ENCODE results near the gene MYH11. TPM values are rescaled to one million over a fixed set of nuclear protein-coding genes. Genes with fewer than 3 reads are reported as not detected.
"Not testable (repeated sequence)": the region's sequence is repeated elsewhere in the genome, so short reads cannot be mapped to it uniquely, and the experiment has no call there.

Gene MYH11
- total RNA-seq, 1 donor from 2014 or later, result 14.0 TPM

- intact Hi-C loops (cut with DNase I), result no loop called here
- ATAC-seq (ENCODE audit: poor library complexity), result no peak
Observed at GRCh38 chr16:15790458-15790857, 66.4 kb downstream of the MYH11 start.

GRCh38 chr16:15789816-15790215 lies 67.0 kb downstream of the MYH11 start:
- DNase-seq; ATAC-seq (ENCODE audit: poor library complexity); intact Hi-C loops (cut with DNase I): not testable (repeated sequence)

More at GRCh38 chr16:15790458-15790857, 66.4 kb downstream of the MYH11 start:
- DNase-seq, result no peak

- intact Hi-C loops (cut with DNase I), result no loop called here
- ATAC-seq (ENCODE audit: poor library complexity) (no peak), DNase-seq (no peak)
Observed at GRCh38 chr16:15788846-15789239, 68.0 kb downstream of the MYH11 start.

GRCh38 chr16:15786501-15786900 lies 70.3 kb downstream of the MYH11 start:
- no peak for ATAC-seq (ENCODE audit: poor library complexity)
- no peak for DNase-seq
- intact Hi-C loops (cut with DNase I), result no loop called here

- no peak for DNase-seq
Observed at GRCh38 chr16:15785386-15786059, 71.3 kb downstream of the MYH11 start.

GRCh38 chr16:15783985-15784384 lies 72.8 kb downstream of the MYH11 start:
- DNase-seq (no peak), ATAC-seq (ENCODE audit: poor library complexity) (no peak)
- intact Hi-C loops (cut with DNase I), result no loop called here

More at GRCh38 chr16:15785386-15786059, 71.3 kb downstream of the MYH11 start:
- no peak for ATAC-seq (ENCODE audit: poor library complexity)
- intact Hi-C loops (cut with DNase I), result no loop called here

GRCh38 chr16:15782573-15783365 lies 74.1 kb downstream of the MYH11 start:
- DNase-seq (no peak), ATAC-seq (ENCODE audit: poor library complexity) (no peak)
- intact Hi-C loops (cut with DNase I), result no loop called here

- ATAC-seq (ENCODE audit: poor library complexity) (no peak), DNase-seq (no peak)
- intact Hi-C loops (cut with DNase I), result no loop called here
Observed at GRCh38 chr16:15781650-15782049, 75.2 kb downstream of the MYH11 start.

- no peak for ATAC-seq (ENCODE audit: poor library complexity)
Observed at GRCh38 chr16:15780805-15781204, 76.0 kb downstream of the MYH11 start.

GRCh38 chr16:15779664-15780351 lies 77.0 kb downstream of the MYH11 start:
- ATAC-seq (ENCODE audit: poor library complexity) (no peak), DNase-seq (no peak)
- intact Hi-C loops (cut with DNase I), result no loop called here

More at GRCh38 chr16:15780805-15781204, 76.0 kb downstream of the MYH11 start:
- intact Hi-C loops (cut with DNase I), result no loop called here
- no peak for DNase-seq

GRCh38 chr16:15778999-15779614 lies 77.7 kb downstream of the MYH11 start:
- DNase-seq (no peak), ATAC-seq (ENCODE audit: poor library complexity) (no peak)
- intact Hi-C loops (cut with DNase I), result no loop called here

GRCh38 chr16:15778204-15778743 lies 78.6 kb downstream of the MYH11 start:
- ATAC-seq (ENCODE audit: poor library complexity) (no peak), DNase-seq (no peak)
- intact Hi-C loops (cut with DNase I), result no loop called here

GRCh38 chr16:15777533-15778203 lies 79.2 kb downstream of the MYH11 start:
- DNase-seq, result no peak
- no peak for ATAC-seq (ENCODE audit: poor library complexity)
- intact Hi-C loops (cut with DNase I), result no loop called here

GRCh38 chr16:15776572-15776971 lies 80.3 kb downstream of the MYH11 start:
- intact Hi-C loops (cut with DNase I), result no loop called here
- DNase-seq (no peak), ATAC-seq (ENCODE audit: poor library complexity) (no peak)

GRCh38 chr16:15775663-15776304 lies 81.0 kb downstream of the MYH11 start:
- ATAC-seq (ENCODE audit: poor library complexity) (no peak), DNase-seq (no peak)
- intact Hi-C loops (cut with DNase I), result no loop called here

- ATAC-seq (ENCODE audit: poor library complexity) (no peak), DNase-seq (no peak)
- intact Hi-C loops (cut with DNase I), result no loop called here
Observed at GRCh38 chr16:15775209-15775608, 81.6 kb downstream of the MYH11 start.

- ATAC-seq (ENCODE audit: poor library complexity), result no peak
- intact Hi-C loops (cut with DNase I), result no loop called here
- DNase-seq, result no peak
Observed at GRCh38 chr16:15773968-15774367, 82.9 kb downstream of the MYH11 start.
